Natural killer cell (primary cell): ENCODE data around the gene ACTR5. TPM values are rescaled to one million over a fixed set of nuclear protein-coding genes. Genes with fewer than 3 reads are reported as not detected.

Experiments
- ATAC-seq, 3 donors: fragments of 150-1000 bp in 2 of 3; fragments of 200-7000 bp in 1 of 3; cut with Tn5 transposase; 1 replicate in 1 of 3; 2 replicates in 2 of 3; pipeline ENCODE4 v1.10.0; 2021; ENCODE audit warnings: mild to moderate bottlenecking in 2 of 3, moderate library complexity in 2 of 3
- DNase-seq, 2 donors: peaks; one replicate each; pipeline versions ENCODE4 v3.0.0 to v3.0.0-alpha.2; 2013 to 2021; ENCODE audit warnings: mixed read lengths in 1 of 2
- H3K27ac ChIP-seq: one replicate; pipeline ENCODE4 v1.5.1; 2013; ENCODE audit warnings: mild to moderate bottlenecking, low read length
- H3K27me3 ChIP-seq: one replicate; pipeline ENCODE4 v1.6.1; 2013; ENCODE audit warnings: low read length; ENCODE audit not compliant: control insufficient read depth, insufficient read depth
- H3K36me3 ChIP-seq: one replicate; pipeline ENCODE4 v1.6.1; 2013; ENCODE audit warnings: low read length; ENCODE audit not compliant: control insufficient read depth, insufficient read depth
- H3K4me1 ChIP-seq: one replicate; pipeline ENCODE4 v1.6.1; 2013; ENCODE audit warnings: low read length; ENCODE audit not compliant: control insufficient read depth, insufficient read depth
- H3K4me3 ChIP-seq: one replicate; pipeline ENCODE4 v1.5.1; 2013; ENCODE audit warnings: low read length
- H3K9me3 ChIP-seq: one replicate; pipeline ENCODE4 v1.6.1; 2013; ENCODE audit warnings: low read length; ENCODE audit not compliant: control insufficient read depth, insufficient read depth
- H3K27ac Mint-ChIP-seq, 2 donors: one replicate each; pipeline ENCODE4 v1.8.0; 2022; ENCODE audit warnings: mild to moderate bottlenecking in 2 of 2, mixed read lengths in 2 of 2, moderate library complexity in 1 of 2
- H3K27me3 Mint-ChIP-seq, 2 donors: one replicate each; pipeline ENCODE4 v1.8.0; 2022; ENCODE audit warnings: low read depth in 2 of 2, mixed read lengths in 2 of 2
- H3K36me3 Mint-ChIP-seq: one replicate; pipeline ENCODE4 v1.8.0; 2022; ENCODE audit warnings: mixed read lengths
- H3K4me1 Mint-ChIP-seq, 2 donors: one replicate each; pipeline ENCODE4 v1.8.0; 2022; ENCODE audit warnings: mixed read lengths in 2 of 2
- H3K4me3 Mint-ChIP-seq: one replicate; pipeline ENCODE4 v1.8.0; 2022; ENCODE audit warnings: mild to moderate bottlenecking, moderate library complexity, mixed read lengths
- H3K9me3 Mint-ChIP-seq, 2 donors: one replicate each; pipeline ENCODE4 v1.8.0; 2022; ENCODE audit warnings: mixed read lengths in 2 of 2
- CTCF ChIP-seq: fragments of 200-600 bp; IDR thresholded peaks from one replicate; pipeline ENCODE4 v1.8.0; 2022; ENCODE audit warnings: antibody characterized with exemption
- WGBS: methylation state at CpG from one replicate; pipeline ENCODE4 v1.1.7; 2013; ENCODE audit warnings: missing lambda C conversion rate; ENCODE audit not compliant: insufficient coverage; 5-methylcytosine and 5-hydroxymethylcytosine counted together
- intact Hi-C: fragments of 100-400 bp; cut with micrococcal nuclease; formaldehyde crosslinking; loops from one replicate; pipeline ENCODE4 v1.14.2; 2022
- total RNA-seq, 4 donors: library from RNA; stranded (reverse); fragments of 120-200 nt in 1 of 4; gene quantifications; one replicate each; pipeline versions ENCODE4 v1.2.3 to v1.2.4, GENCODE V29; 2013 to 2022

Gene ACTR5
- total RNA-seq, 3 donors from 2014 or later (not counting 1 experiment from before 2014, with no cell fraction given): 14.4 to 17.7 (median 17.6) TPM

- Mint-ChIP-seq H3K27me3 (peaks cover 11 to 12% of the 10 kb centered on the region in 2 donors), H3K4me1 (no peaks in the 10 kb centered on the region), H3K36me3 (no peaks in the 10 kb centered on the region), H3K9me3 (no peaks in the 10 kb centered on the region), H3K4me3 (no peak overlapping the region), H3K27ac (no peak overlapping the region)
- no peak overlapping the region for H3K4me3 ChIP-seq
- no peaks in the 10 kb centered on the region for H3K36me3 ChIP-seq
- WGBS: 63% methylated on average over 3 of the region's 3 CpGs
- no peaks in the 10 kb centered on the region for H3K9me3 ChIP-seq
- no peak overlapping the region for H3K27ac ChIP-seq
- DNase-seq (no peak), ATAC-seq (no peak)
- no peak for TF ChIP-seq CTCF
- no peaks in the 10 kb centered on the region for H3K4me1 ChIP-seq
- intact Hi-C loops: no loop called here
- H3K27me3 ChIP-seq: peaks cover 4% of the 10 kb centered on the region
Measured at GRCh38 chr20:38700926-38701325, 47.3 kb upstream of the ACTR5 start.

GRCh38 chr20:38703526-38703925 is 44.7 kb upstream of the ACTR5 start:
- 38% methylated on average over 3 of the region's 3 CpGs for WGBS
- Histone ChIP-seq H3K36me3 (no peaks in the 10 kb centered on the region), H3K9me3 (no peaks in the 10 kb centered on the region), H3K4me3 (no peak overlapping the region), H3K4me1 (no peaks in the 10 kb centered on the region), H3K27me3 (peaks cover 8% of the 10 kb centered on the region), H3K27ac (no peak overlapping the region)
- intact Hi-C loops: no loop called here
- ATAC-seq (no peak), DNase-seq (no peak)
- Mint-ChIP-seq H3K36me3 (no peaks in the 10 kb centered on the region), H3K4me3 (no peak overlapping the region), H3K27ac (no peak overlapping the region), H3K9me3 (no peaks in the 10 kb centered on the region), H3K27me3 (peaks cover 11 to 21% of the 10 kb centered on the region in 2 donors), H3K4me1 (no peaks in the 10 kb centered on the region)
- no peak for TF ChIP-seq CTCF

GRCh38 chr20:38704136-38704535 is 44.1 kb upstream of the ACTR5 start:
- Histone ChIP-seq H3K27ac (no peak overlapping the region), H3K36me3 (no peaks in the 10 kb centered on the region), H3K27me3 (peaks cover 8% of the 10 kb centered on the region), H3K4me3 (no peak overlapping the region), H3K9me3 (no peaks in the 10 kb centered on the region), H3K4me1 (no peaks in the 10 kb centered on the region)
- intact Hi-C loops: no loop called here
- H3K9me3 Mint-ChIP-seq: no peaks in the 10 kb centered on the region
- no peaks in the 10 kb centered on the region for H3K36me3 Mint-ChIP-seq
- TF ChIP-seq CTCF: no peak
- 66% methylated on average over 4 of the region's 4 CpGs for WGBS
- no peak for DNase-seq
- H3K27me3 Mint-ChIP-seq: peaks cover 11 to 23% of the 10 kb centered on the region in 2 donors
- H3K4me1 Mint-ChIP-seq: no peaks in the 10 kb centered on the region
- no peak overlapping the region for H3K4me3 Mint-ChIP-seq
- no peak overlapping the region for H3K27ac Mint-ChIP-seq
- no peak for ATAC-seq

- Histone ChIP-seq H3K27ac (no peak overlapping the region), H3K4me1 (no peaks in the 10 kb centered on the region), H3K27me3 (peaks cover 12% of the 10 kb centered on the region), H3K36me3 (no peaks in the 10 kb centered on the region), H3K9me3 (no peaks in the 10 kb centered on the region), H3K4me3 (no peak overlapping the region)
- DNase-seq (no peak), ATAC-seq (no peak)
- Mint-ChIP-seq H3K4me3 (no peak overlapping the region), H3K27ac (no peak overlapping the region), H3K9me3 (no peaks in the 10 kb centered on the region), H3K4me1 (no peaks in the 10 kb centered on the region), H3K27me3 (peaks cover 11 to 20% of the 10 kb centered on the region in 2 donors), H3K36me3 (no peaks in the 10 kb centered on the region)
- no peak for TF ChIP-seq CTCF
- intact Hi-C loops: no loop called here
- WGBS: 34% methylated on average over 7 of the region's 7 CpGs
Measured at GRCh38 chr20:38706509-38706908, 41.8 kb upstream of the ACTR5 start.
